HFFc6 (cell line): ENCODE data around the gene GPR84. TPM values are rescaled to one million over a fixed set of nuclear protein-coding genes. Genes with fewer than 3 reads are reported as not detected.

Experiments
- DNase-seq: peaks from one replicate; pipeline ENCODE4 v3.0.0-alpha.2; 2018
- H3K27ac Mint-ChIP-seq: 2 replicates; pipeline ENCODE4 v1.8.0; 2020; ENCODE audit warnings: mild to moderate bottlenecking, mixed read lengths
- H3K27me3 Mint-ChIP-seq: 2 replicates; pipeline ENCODE4 v1.8.0; 2021; ENCODE audit warnings: mild to moderate bottlenecking, moderate library complexity, mixed read lengths; ENCODE audit not compliant: insufficient read depth
- H3K36me3 Mint-ChIP-seq: 2 replicates; pipeline ENCODE4 v1.8.0; 2021; ENCODE audit warnings: low read depth, mixed read lengths
- H3K4me1 Mint-ChIP-seq: 2 replicates; pipeline ENCODE4 v1.8.0; 2020; ENCODE audit warnings: low read depth, mixed read lengths
- H3K4me3 Mint-ChIP-seq: 2 replicates; pipeline ENCODE4 v1.8.0; 2020; ENCODE audit warnings: mild to moderate bottlenecking, moderate library complexity, mixed read lengths
- H3K9me3 Mint-ChIP-seq: 2 replicates; pipeline ENCODE4 v1.8.0; 2020; ENCODE audit warnings: mild to moderate bottlenecking, mixed read lengths
- total RNA-seq, 6 experiments: library from RNA; stranded (reverse); fragmentation: NEBNext Ultra II Directional; extraction: Animal tissue kit (Norgen Biotek cat#: 25700); gene quantifications; 2 replicates in 1 of 6; 3 replicates in 5 of 6; pipeline ENCODE4 v1.2.3, GENCODE V29; 2021
- TF ChIP-seq, protein P1 (sequence below): fragments of 200-600 bp; sonication (generic); IDR thresholded peaks from 2 replicates; pipeline ENCODE4 v1.5.0; 2021; ENCODE audit warnings: antibody characterized with exemption, mild to moderate bottlenecking

GPR84 gene
- total RNA-seq, 6 experiments from 2014 or later, result not detected

DNA sequence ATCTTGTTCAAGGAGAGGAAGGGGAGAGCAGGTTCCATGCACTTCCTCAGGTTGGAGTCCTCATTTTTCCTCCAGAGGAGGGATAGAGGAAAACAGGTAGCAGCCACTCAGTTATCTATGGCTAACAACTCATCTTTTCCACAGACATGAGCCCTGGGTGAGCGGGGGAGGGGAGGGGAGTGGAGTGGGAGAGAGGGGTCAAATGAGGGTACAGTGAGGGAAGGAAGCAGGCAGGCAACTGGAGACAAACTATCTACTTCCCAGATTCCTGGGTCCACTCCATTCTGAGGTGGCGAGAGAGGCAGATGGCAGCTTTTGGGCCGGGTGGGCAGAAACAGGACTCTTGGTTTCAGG, 22.8 kb upstream of the GPR84 start:
- TF ChIP-seq, protein P1, sequence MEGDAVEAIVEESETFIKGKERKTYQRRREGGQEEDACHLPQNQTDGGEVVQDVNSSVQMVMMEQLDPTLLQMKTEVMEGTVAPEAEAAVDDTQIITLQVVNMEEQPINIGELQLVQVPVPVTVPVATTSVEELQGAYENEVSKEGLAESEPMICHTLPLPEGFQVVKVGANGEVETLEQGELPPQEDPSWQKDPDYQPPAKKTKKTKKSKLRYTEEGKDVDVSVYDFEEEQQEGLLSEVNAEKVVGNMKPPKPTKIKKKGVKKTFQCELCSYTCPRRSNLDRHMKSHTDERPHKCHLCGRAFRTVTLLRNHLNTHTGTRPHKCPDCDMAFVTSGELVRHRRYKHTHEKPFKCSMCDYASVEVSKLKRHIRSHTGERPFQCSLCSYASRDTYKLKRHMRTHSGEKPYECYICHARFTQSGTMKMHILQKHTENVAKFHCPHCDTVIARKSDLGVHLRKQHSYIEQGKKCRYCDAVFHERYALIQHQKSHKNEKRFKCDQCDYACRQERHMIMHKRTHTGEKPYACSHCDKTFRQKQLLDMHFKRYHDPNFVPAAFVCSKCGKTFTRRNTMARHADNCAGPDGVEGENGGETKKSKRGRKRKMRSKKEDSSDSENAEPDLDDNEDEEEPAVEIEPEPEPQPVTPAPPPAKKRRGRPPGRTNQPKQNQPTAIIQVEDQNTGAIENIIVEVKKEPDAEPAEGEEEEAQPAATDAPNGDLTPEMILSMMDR, result no peak
- no peak for DNase-seq
- no peak overlapping the region for H3K4me3 Mint-ChIP-seq
- no peaks in the 10 kb centered on the region; the same call in none of the 2 replicates for H3K27me3 Mint-ChIP-seq
- peak overlapping the region; percentile 38; the same call in 1 of the 2 replicates for H3K27ac Mint-ChIP-seq
- H3K9me3 Mint-ChIP-seq, result no peaks in the 10 kb centered on the region
- H3K4me1 Mint-ChIP-seq, result peaks cover 57% of the 10 kb centered on the region
- no peaks in the 10 kb centered on the region for H3K36me3 Mint-ChIP-seq

DNA sequence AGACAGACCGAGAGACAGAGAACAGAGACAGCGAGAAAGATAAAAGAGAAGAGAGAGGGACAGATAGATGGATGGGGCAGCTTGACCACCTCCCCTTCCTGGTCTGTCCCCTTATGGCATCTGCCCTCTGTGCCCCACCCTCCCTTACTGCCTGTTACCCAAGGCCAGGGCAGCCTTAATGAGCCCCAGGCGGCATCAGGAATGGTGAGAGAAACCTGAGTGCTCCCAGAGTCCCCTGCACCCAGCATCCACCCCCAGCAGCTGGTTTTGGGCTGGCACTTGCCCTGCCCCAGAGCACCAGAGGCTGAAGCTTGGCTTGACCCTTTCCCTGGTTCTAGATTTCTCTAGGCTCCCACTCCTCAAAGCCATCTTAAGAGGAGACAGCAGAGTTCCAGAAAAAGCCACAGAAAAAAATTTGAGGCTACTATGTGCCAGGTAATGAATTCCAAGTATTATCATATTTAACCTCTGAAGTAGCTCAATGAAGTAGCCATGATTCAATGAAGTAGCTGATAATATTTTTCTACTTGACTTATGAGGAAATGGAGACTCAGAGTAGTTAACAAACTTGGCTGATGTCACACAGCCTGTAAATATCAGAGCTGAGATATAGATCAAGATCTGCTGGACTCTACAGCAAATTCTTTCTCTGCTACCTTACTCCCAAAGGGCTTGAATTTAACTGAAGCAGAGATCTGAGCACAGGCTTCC, 22.3 kb upstream of the GPR84 start:
- H3K36me3 Mint-ChIP-seq, result no peaks in the 10 kb centered on the region
- H3K4me3 Mint-ChIP-seq, result no peak overlapping the region
- peak overlapping the region; percentile 38; the same call in 1 of the 2 replicates for H3K27ac Mint-ChIP-seq
- no peak for DNase-seq
- H3K9me3 Mint-ChIP-seq, result no peaks in the 10 kb centered on the region
- H3K27me3 Mint-ChIP-seq, result no peaks in the 10 kb centered on the region; the same call in none of the 2 replicates
- TF ChIP-seq, protein P1, result no peak
- peaks cover 56% of the 10 kb centered on the region for H3K4me1 Mint-ChIP-seq

DNA sequence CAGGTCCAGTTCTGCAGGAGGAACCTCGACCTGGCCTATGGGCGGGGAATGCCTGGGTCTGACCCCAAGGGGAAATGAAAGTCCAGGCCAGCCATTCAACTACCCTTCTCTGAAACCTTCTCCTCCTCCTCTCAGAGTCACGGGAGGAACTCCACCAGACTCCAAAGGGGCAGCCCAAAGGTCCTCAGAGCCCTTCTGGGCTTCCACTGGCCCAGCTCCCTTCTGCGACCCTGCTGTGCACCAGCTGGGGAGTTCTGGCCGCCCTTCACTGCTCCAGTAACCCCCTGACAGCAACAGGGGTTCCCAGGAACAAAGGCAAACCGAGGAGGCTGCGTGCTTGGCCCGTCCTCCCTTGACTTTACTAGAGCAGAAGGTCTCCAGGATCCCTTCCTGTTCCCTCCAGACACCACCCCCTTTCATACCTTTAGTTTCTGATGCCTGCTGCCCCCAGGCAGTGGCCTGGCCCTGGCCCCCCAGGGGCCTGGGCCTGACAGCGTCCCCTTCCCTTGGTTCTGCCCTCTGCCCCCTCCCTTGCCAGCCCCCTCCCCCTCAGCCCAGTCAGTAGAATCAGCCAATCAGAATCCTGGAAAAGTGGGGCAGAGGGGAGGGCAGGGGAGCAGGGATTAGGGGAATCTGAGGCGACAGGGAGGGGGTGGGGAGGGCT, 21.1 kb upstream of the GPR84 start:
- no peaks in the 10 kb centered on the region; the same call in none of the 2 replicates for H3K27me3 Mint-ChIP-seq
- no peak overlapping the region for H3K27ac Mint-ChIP-seq
- DNase-seq, result no peak
- H3K9me3 Mint-ChIP-seq, result no peaks in the 10 kb centered on the region
- no peaks in the 10 kb centered on the region for H3K36me3 Mint-ChIP-seq
- H3K4me1 Mint-ChIP-seq, result peaks cover 59% of the 10 kb centered on the region
- TF ChIP-seq, protein P1, result no peak
- H3K4me3 Mint-ChIP-seq, result no peak overlapping the region

DNA sequence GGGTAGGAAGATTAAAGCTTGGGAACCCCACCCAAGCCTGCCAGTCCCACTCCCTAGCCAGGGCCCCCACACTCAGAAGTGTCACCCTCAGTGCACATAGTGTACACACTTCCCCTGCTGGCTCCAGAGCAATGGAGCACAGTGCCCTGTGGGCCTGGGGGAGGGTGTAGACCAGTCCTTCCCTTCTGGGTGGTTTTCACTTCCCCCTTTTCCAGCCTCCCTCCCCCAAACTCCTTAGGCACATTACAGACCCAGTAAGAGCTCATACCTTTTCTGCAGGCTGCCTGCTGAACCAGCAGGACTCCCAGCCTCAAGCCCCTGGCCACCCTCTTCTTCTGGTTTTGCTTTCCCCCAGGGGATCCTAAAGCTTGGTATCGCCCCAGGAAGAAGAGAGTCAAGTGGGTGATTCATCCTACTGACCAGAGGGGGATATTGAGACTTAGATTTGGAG, 20.3 kb upstream of the GPR84 start, which contains the start of gene ZNF385A:
Gene ZNF385A, minus strand, starts transcription at position 143 of the 451 bp plus-strand sequence. CDS start 219 bp downstream, outside the sequence.
- TF ChIP-seq, protein P1, result no peak
- Mint-ChIP-seq H3K4me3 (no peak within 1 kb of the TSS), H3K4me1 (peaks cover 63% of the 10 kb centered on the region)

DNA sequence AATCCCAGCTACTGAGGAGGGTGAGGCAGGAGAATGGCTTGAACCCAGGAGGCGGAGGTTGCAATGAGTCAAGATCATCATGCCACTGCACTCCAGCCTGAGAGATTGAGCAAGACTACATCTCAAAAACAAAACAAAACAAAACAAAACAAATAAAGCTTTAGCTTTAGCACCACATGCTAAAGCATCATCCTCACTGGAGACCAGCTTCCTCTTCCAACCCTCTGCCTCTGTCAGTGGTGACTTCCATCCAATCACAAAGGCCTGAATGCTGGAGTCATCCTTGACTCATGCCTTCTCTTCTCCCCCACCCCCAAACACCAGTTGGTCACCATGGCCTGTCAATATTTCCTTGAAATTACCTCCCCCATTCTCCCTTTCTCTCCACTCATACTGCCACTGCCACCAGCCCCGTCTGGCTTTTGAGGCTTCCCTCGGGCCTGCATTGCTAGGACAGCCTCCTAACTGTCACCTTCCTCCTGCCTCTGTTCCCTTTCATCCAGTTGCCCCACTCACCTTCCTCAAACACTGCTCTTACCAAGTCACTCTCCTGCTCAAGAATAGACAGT, 18.8 kb upstream of the GPR84 start:
- no peaks in the 10 kb centered on the region for H3K27me3 Mint-ChIP-seq
- peaks cover 68% of the 10 kb centered on the region for H3K4me1 Mint-ChIP-seq
- H3K27ac Mint-ChIP-seq, result peak overlapping the region; percentile 94
- no peaks in the 10 kb centered on the region for H3K9me3 Mint-ChIP-seq
- H3K36me3 Mint-ChIP-seq, result no peaks in the 10 kb centered on the region
- DNase-seq, result peak; percentile 98
- H3K4me3 Mint-ChIP-seq, result no peak overlapping the region; the same call in 1 of the 2 replicates
- TF ChIP-seq, protein P1, result no peak

More for the DNA sequence above, 20.3 kb upstream of the GPR84 start, which contains the start of gene ZNF385A:
- no peak for DNase-seq
- peak within 1 kb of the TSS; percentile 94 for H3K27ac Mint-ChIP-seq
- H3K27me3 Mint-ChIP-seq, result no peaks in the 10 kb centered on the region
- H3K9me3 Mint-ChIP-seq, result no peaks in the 10 kb centered on the region
- no peaks in the 10 kb centered on the region for H3K36me3 Mint-ChIP-seq
